ENCODE data around the gene AKR1C4.

DNA sequence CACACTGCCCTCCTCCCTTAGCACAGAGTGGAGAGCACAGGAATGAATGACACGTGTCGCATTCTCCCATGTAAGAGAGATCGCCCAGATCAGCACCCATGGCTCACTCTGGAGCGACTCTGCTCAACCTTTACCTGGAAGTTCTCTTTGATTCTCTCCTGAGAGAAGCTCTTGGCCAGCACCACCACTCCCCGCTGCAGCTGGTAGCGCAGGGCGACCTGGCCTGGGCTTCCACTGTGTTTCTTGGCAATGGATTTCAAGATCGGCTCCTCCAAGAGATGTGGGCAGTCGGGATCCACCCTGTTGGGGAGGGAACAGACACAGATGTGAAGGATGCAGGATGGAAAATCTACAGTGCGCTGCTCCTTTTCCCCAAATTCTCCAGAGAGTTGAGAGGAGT lies 39.1 kb upstream of the AKR1C4 start:
- TF ChIP-seq CTCF (IDR thresholded peaks at IDR 0.05; ENCODE audit: low read depth, low read length) (no peak), POLR2A (IDR thresholded peaks at IDR 0.05; ENCODE audit: extremely low read depth, insufficient read length) (no peak), MAX (IDR thresholded peaks at IDR 0.05; ENCODE audit: low read depth, low read length) (no peak), MYC (IDR thresholded peaks at IDR 0.05; ENCODE audit: low read depth, low read length) (no peak)

Measured in NB4 (cell line).